Omental fat pad (tissue), 4 donors: ENCODE measurements around the gene SLF2. TPM values are rescaled to one million over a fixed set of nuclear protein-coding genes. Genes with fewer than 3 reads are reported as not detected.
A peak's percentile ranks its signal among the peaks of the same experiment; 100 is the strongest.

Experiments
- ATAC-seq: fragments of 150-250 bp; one replicate; pipeline ENCODE4 v1.9.1; 2016; ENCODE audit warnings: mild to moderate bottlenecking, moderate library complexity; ENCODE audit not compliant: low FRiP score
- DNase-seq: peaks from one replicate; pipeline ENCODE4 v3.0.0-alpha.2; 2019; ENCODE audit warnings: low spot score
- total RNA-seq, 4 donors: library from RNA; depleted of rRNA; stranded (reverse); fragments of >200 nt; gene quantifications; one replicate each; pipeline ENCODE4 v1.1.0, GENCODE V29; 2016
- TF ChIP-seq, protein P1 (sequence below), 3 donors: fragments of 450-650 bp; IDR thresholded peaks; one replicate each; pipeline ENCODE4 v1.5.1; 2016 to 2017; ENCODE audit warnings: antibody characterized with exemption in 3 of 3, mild to moderate bottlenecking in 3 of 3, moderate library complexity in 2 of 3

Gene SLF2, protein sequence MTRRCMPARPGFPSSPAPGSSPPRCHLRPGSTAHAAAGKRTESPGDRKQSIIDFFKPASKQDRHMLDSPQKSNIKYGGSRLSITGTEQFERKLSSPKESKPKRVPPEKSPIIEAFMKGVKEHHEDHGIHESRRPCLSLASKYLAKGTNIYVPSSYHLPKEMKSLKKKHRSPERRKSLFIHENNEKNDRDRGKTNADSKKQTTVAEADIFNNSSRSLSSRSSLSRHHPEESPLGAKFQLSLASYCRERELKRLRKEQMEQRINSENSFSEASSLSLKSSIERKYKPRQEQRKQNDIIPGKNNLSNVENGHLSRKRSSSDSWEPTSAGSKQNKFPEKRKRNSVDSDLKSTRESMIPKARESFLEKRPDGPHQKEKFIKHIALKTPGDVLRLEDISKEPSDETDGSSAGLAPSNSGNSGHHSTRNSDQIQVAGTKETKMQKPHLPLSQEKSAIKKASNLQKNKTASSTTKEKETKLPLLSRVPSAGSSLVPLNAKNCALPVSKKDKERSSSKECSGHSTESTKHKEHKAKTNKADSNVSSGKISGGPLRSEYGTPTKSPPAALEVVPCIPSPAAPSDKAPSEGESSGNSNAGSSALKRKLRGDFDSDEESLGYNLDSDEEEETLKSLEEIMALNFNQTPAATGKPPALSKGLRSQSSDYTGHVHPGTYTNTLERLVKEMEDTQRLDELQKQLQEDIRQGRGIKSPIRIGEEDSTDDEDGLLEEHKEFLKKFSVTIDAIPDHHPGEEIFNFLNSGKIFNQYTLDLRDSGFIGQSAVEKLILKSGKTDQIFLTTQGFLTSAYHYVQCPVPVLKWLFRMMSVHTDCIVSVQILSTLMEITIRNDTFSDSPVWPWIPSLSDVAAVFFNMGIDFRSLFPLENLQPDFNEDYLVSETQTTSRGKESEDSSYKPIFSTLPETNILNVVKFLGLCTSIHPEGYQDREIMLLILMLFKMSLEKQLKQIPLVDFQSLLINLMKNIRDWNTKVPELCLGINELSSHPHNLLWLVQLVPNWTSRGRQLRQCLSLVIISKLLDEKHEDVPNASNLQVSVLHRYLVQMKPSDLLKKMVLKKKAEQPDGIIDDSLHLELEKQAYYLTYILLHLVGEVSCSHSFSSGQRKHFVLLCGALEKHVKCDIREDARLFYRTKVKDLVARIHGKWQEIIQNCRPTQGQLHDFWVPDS
- total RNA-seq: 10 to 100 TPM; 14.9 to 37.8 (median 21.9) TPM

- TF ChIP-seq, protein P1, sequence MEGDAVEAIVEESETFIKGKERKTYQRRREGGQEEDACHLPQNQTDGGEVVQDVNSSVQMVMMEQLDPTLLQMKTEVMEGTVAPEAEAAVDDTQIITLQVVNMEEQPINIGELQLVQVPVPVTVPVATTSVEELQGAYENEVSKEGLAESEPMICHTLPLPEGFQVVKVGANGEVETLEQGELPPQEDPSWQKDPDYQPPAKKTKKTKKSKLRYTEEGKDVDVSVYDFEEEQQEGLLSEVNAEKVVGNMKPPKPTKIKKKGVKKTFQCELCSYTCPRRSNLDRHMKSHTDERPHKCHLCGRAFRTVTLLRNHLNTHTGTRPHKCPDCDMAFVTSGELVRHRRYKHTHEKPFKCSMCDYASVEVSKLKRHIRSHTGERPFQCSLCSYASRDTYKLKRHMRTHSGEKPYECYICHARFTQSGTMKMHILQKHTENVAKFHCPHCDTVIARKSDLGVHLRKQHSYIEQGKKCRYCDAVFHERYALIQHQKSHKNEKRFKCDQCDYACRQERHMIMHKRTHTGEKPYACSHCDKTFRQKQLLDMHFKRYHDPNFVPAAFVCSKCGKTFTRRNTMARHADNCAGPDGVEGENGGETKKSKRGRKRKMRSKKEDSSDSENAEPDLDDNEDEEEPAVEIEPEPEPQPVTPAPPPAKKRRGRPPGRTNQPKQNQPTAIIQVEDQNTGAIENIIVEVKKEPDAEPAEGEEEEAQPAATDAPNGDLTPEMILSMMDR (IDR thresholded peaks at IDR 0.05): no peak
- peak; percentile 86 for DNase-seq
- ATAC-seq: peak; percentile 98
Observed at GRCh38 chr10:100912605-100913469, at the start of gene SLF2. SLF2 (plus strand) TSS chr10:100912963; CDS start chr10:100913111, 148 bp downstream.

- ATAC-seq: no peak
- TF ChIP-seq, protein P1 (IDR thresholded peaks at IDR 0.05): no peak
- DNase-seq: no peak
Observed at GRCh38 chr10:100863433-100863832, 49.3 kb upstream of the SLF2 start.

DNA sequence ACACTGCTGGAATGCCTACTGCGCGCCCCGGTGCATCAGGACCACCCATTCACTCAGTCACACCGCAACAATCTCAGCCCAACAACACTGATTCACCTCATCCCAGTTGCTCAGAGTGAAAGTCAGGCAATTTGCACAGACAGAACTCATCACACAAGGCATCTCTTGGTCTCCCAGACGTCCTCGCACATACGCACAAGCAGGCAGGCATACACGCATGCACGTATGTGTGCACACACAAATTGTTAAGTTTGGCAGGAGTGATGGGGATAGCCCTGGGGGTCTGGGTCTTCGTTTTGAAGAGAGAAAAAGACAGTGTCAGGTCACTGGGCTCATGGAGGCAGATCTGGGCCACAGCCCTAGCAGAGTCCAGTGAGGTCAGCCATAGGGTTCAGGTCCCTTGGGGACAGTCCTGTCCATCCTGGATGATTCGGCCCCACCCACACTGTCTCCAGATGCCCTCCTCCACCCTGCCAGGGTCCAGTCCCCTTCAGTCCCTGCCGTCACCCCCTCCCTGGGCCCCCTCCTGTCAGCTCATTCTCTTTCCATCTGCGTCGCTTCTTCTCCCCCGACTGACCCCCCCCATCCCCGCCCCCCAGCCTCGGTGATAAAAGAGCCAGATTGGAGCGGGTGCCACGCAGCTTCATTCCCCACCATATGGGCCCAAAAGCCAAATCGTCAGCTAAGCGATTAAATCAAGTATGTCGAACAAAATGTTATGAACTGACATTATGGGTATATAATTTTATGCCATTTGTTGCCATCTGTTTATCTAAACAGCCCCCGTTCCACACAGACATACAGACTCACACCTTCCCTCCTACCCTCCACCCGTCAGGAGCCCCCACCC is 48.5 kb upstream of the SLF2 start:
- TF ChIP-seq, protein P1 (IDR thresholded peaks at IDR 0.05): no peak
- DNase-seq (no peak), ATAC-seq (no peak)

DNA sequence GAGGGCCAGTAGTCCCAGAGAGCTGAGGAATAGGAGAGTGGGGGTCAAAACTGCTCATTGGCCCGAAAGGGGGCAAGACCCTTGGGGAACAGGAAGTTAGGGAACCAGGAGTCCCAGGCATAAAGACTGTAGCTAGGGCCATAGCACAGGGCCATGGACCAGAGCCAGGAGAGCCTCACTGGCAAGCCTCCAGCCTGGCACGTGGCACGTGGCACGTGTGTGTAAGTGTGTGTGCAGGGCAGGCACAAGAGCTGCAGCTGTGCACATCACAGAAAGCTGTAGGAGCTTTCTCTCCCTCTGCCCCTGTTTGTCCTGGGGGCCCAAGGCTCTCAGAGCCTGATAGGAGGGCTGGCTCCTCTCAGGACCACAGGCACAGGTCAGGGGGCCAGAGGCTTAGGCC is 47.8 kb upstream of the SLF2 start:
- TF ChIP-seq, protein P1 (IDR thresholded peaks at IDR 0.05): no peak
- ATAC-seq: no peak
- no peak for DNase-seq

DNA sequence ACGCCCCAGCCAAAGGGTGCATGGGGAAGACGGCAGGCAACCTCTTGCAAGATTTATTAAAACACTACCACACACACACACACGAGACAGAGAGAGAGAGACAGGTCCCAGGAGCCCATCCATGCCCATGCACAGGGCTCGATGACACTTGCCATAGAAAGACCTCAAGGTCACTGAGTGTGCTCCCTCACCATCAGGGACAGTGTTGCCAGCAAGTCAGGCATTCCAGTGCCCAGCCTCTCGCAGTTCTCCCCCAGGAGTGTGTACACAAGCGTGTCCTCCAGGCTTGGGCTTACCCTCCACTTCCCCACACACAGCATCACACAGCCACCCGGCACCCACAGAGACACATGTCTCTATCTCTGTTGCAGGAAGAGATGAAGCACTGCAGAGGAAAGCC is 46.8 kb upstream of the SLF2 start:
- TF ChIP-seq, protein P1 (IDR thresholded peaks at IDR 0.05): no peak
- DNase-seq: no peak
- no peak for ATAC-seq
